Smooth muscle cell (in vitro differentiated cells): Measurements from ENCODE around the gene MEGF11. TPM values are rescaled to one million over a fixed set of nuclear protein-coding genes. Genes with fewer than 3 reads are reported as not detected.

ENCODE experiments used
- DNase-seq: peaks from one replicate; lab custom pipeline; 2025; ENCODE audit not compliant: unreplicated experiment; lab: John Stamatoyannopoulos, UW
- H2AFZ ChIP-seq: fragments of 200-600 bp; sonication (generic); 2 replicates; pipeline ENCODE4 v1.6.0; 2016; ENCODE audit warnings: antibody characterized with exemption, low read depth, mild to moderate bottlenecking
- H3F3A ChIP-seq: fragments of 200-600 bp; sonication (generic); 2 replicates; pipeline ENCODE4 v1.6.0; 2017; ENCODE audit warnings: antibody characterized with exemption, low read depth
- H3K27ac ChIP-seq: fragments of 200-600 bp; sonication (generic); 2 replicates; pipeline ENCODE4 v1.5.1; 2016; ENCODE audit warnings: low read depth, mild to moderate bottlenecking
- H3K27me3 ChIP-seq: fragments of 200-600 bp; sonication (generic); 2 replicates; pipeline ENCODE4 v1.6.1; 2016; ENCODE audit warnings: low read depth, mild to moderate bottlenecking
- H3K36me3 ChIP-seq: fragments of 200-600 bp; sonication (generic); 2 replicates; pipeline ENCODE4 v1.5.1; 2016; ENCODE audit warnings: low read depth
- H3K4me1 ChIP-seq: fragments of 200-600 bp; sonication (generic); 2 replicates; pipeline ENCODE4 v1.5.1; 2016; ENCODE audit warnings: low read depth
- H3K4me2 ChIP-seq: fragments of 200-600 bp; sonication (generic); 2 replicates; pipeline ENCODE4 v1.6.0; 2016; ENCODE audit warnings: mild to moderate bottlenecking
- H3K4me3 ChIP-seq: fragments of 200-600 bp; sonication (generic); 2 replicates; pipeline ENCODE4 v1.5.1; 2016; ENCODE audit warnings: mild to moderate bottlenecking
- H3K79me2 ChIP-seq: fragments of 200-600 bp; sonication (generic); 2 replicates; pipeline ENCODE4 v1.6.0; 2016; ENCODE audit warnings: low read depth, mild to moderate bottlenecking
- H3K9ac ChIP-seq: fragments of 200-600 bp; sonication (generic); 2 replicates; pipeline ENCODE4 v1.6.0; 2016; ENCODE audit warnings: low read depth
- H3K9me3 ChIP-seq: fragments of 200-600 bp; sonication (generic); replicated peaks from 2 replicates; pipeline ENCODE4 v1.5.1; 2016; ENCODE audit warnings: low read depth
- H4K20me1 ChIP-seq: fragments of 200-600 bp; sonication (generic); 2 replicates; pipeline ENCODE4 v1.6.0; 2016; ENCODE audit warnings: low read depth
- WGBS: methylation state at CpG from one replicate; pipeline ENCODE4 v1.1.7; 2016; ENCODE audit warnings: low lambda C conversion rate; 5-methylcytosine and 5-hydroxymethylcytosine counted together
- polyA plus RNA-seq: library from polyadenylated mRNA; unstranded; fragments of >200 nt; fragmentation: Nextera tagmentation; extraction: Ambion mirVana; gene quantifications from 2 replicates; pipeline ENCODE4 v1.2.1, GENCODE V29; 2016
- total RNA-seq: library from RNA; depleted of rRNA; stranded (reverse); fragments of >200 nt; gene quantifications from 2 replicates; pipeline ENCODE4 v1.2.3, GENCODE V29; 2014
- TF ChIP-seq, protein P1 (sequence below): fragments of 200-600 bp; sonication (generic); IDR thresholded peaks from 2 replicates; pipeline ENCODE4 v1.5.1; 2017; ENCODE audit warnings: borderline replicate concordance, mild to moderate bottlenecking, antibody characterized with exemption; ENCODE audit not compliant: insufficient read depth, poor library complexity, severe bottlenecking

MEGF11 gene
- total and polyA plus RNA-seq, 2 experiments from 2014 or later, result 0.08 TPM; not detected in 1

DNA sequence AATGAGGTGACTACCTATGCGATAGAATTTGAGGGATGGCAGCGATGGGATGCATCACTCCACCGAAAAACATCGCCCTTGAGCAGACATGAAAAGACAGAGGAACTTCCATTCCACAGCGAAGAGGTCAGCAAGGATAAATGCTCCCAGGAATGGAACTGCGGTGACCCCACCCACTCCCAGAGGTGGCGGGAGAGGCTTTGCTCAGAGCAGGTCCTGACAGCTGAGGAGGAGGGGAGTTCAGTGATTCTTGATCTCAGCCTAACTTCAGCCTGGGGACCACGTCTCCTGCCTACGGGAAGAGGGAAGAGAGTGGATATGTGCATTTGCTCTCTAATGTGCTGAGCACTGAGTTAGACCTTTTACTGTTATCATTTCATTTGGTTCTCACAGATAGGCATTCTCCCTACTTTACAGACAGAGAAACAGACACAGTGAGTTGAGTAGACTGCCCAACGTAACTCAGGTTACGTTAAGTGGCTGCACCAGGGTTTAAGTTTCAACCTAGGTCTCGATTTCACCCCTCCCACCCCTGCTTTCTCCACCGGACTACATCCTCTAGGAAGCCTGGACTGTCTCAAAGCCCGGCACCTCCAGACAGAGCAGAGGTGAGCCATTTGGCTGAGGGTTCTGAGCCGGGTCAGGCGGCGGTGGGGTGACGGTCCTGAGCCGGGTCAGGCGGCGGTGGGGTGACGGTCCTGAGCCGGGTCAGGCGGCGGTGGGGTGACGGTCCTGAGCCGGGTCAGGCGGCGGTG lies 214.3 kb downstream of the MEGF11 start:
- H3K27me3 ChIP-seq, result peaks cover 6% of the 10 kb centered on the region
- WGBS, result 52% methylated on average over 22 of the region's 29 CpGs

DNA sequence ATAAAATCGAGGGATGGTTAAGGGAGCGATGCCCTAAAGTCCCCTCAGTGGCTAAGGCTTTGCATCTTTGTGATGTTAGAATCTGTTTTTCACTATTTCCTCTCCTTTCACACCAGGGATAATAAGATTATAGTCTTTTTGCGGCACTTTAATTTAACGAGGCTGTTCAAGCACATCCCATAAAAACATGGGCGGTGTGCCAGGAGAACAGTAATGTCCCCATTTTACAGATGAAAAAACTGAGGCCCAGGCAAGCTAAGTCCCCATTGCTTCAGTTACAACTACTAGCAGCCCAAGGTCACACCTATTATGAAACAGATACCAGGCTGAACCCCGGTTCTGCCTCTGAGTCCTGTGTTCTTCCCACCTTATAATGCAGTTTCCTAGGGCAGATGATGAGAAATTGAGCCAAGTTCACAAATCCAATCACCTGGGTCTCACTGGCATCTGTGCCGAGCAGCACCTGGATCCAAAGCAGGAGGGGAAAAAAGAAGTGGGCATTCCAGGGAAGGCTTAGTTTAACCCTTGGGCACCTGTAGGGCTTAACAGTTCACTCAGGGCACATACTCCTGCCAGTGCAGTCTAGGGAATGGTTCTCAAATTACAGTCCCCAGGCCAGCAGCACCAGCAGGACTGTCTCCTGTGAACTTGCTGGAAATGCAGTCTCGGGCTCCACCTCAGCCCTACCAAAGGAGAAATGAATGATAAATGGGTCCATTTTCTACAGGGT lies 215.0 kb downstream of the MEGF11 start:
- H3K36me3 ChIP-seq, result no peaks in the 10 kb centered on the region
- H3K27ac ChIP-seq, result no peak overlapping the region
- H3K9me3 ChIP-seq, result no peaks in the 10 kb centered on the region
- DNase-seq, result no peak
- no peak overlapping the region for H3K9ac ChIP-seq
- no peaks in the 10 kb centered on the region for H3F3A ChIP-seq
- TF ChIP-seq, protein P1, sequence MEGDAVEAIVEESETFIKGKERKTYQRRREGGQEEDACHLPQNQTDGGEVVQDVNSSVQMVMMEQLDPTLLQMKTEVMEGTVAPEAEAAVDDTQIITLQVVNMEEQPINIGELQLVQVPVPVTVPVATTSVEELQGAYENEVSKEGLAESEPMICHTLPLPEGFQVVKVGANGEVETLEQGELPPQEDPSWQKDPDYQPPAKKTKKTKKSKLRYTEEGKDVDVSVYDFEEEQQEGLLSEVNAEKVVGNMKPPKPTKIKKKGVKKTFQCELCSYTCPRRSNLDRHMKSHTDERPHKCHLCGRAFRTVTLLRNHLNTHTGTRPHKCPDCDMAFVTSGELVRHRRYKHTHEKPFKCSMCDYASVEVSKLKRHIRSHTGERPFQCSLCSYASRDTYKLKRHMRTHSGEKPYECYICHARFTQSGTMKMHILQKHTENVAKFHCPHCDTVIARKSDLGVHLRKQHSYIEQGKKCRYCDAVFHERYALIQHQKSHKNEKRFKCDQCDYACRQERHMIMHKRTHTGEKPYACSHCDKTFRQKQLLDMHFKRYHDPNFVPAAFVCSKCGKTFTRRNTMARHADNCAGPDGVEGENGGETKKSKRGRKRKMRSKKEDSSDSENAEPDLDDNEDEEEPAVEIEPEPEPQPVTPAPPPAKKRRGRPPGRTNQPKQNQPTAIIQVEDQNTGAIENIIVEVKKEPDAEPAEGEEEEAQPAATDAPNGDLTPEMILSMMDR, result no peak
- WGBS, result 80% methylated on average over 8 of the region's 8 CpGs
- H3K27me3 ChIP-seq, result peaks cover 6% of the 10 kb centered on the region
- no peak overlapping the region for H3K4me2 ChIP-seq
- no peak overlapping the region for H3K4me3 ChIP-seq
- H2AFZ ChIP-seq, result no peak overlapping the region
- no peaks in the 10 kb centered on the region for H4K20me1 ChIP-seq
- H3K4me1 ChIP-seq, result no peaks in the 10 kb centered on the region
- no peaks in the 10 kb centered on the region for H3K79me2 ChIP-seq

More for the DNA sequence above, 214.3 kb downstream of the MEGF11 start:
- Histone ChIP-seq H3K36me3 (no peaks in the 10 kb centered on the region), H3K9ac (no peak overlapping the region), H3K4me1 (no peaks in the 10 kb centered on the region), H3K79me2 (no peaks in the 10 kb centered on the region), H3K27ac (no peak overlapping the region), H3K9me3 (no peaks in the 10 kb centered on the region), H3F3A (no peaks in the 10 kb centered on the region), H3K4me2 (no peak overlapping the region), H3K4me3 (no peak overlapping the region), H4K20me1 (no peaks in the 10 kb centered on the region), H2AFZ (no peak overlapping the region)
- DNase-seq, result no peak
- TF ChIP-seq, protein P1, result no peak

DNA sequence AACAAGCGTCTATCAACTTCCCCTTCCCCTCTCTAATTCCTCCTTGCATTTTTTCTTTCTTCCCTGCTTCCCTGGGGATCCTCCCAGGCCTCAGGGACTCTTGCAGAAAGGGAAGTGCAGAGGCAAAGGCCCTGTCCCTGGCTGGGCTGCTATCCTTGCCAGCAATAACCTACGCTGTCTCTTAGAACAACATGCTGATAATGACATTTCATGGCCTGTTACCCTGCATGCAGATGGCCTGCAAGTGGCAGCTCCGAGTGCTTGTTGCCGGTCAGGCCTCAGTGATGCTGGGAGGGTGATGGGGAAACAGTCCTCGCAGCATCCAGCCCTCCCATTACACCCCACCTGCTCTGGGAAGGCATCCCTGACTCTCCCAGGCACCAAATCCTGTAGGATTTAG lies 216.7 kb downstream of the MEGF11 start:
- Histone ChIP-seq H3K4me2 (no peak overlapping the region), H3K9me3 (no peaks in the 10 kb centered on the region), H3K4me3 (no peak overlapping the region), H3K4me1 (no peaks in the 10 kb centered on the region), H4K20me1 (no peaks in the 10 kb centered on the region), H2AFZ (no peak overlapping the region), H3K27ac (no peak overlapping the region), H3K79me2 (no peaks in the 10 kb centered on the region), H3K36me3 (no peaks in the 10 kb centered on the region), H3F3A (no peaks in the 10 kb centered on the region), H3K27me3 (peaks cover 6% of the 10 kb centered on the region), H3K9ac (no peak overlapping the region)
- no peak for DNase-seq
- 86% methylated on average over 5 of the region's 5 CpGs for WGBS
- TF ChIP-seq, protein P1, result no peak
